HG03558 (cell line): Measurements from ENCODE around the gene OTUD4.

ENCODE experiments used
- ATAC-seq: cut with Tn5 transposase; IDR thresholded peaks from one replicate; pipeline ENCODE4 v1.9.1; 2021; ENCODE audit warnings: moderate number of reproducible peaks; ENCODE audit not compliant: unreplicated experiment; ENCODE audit errors: extremely low read depth

The OTUD4 gene

DNA sequence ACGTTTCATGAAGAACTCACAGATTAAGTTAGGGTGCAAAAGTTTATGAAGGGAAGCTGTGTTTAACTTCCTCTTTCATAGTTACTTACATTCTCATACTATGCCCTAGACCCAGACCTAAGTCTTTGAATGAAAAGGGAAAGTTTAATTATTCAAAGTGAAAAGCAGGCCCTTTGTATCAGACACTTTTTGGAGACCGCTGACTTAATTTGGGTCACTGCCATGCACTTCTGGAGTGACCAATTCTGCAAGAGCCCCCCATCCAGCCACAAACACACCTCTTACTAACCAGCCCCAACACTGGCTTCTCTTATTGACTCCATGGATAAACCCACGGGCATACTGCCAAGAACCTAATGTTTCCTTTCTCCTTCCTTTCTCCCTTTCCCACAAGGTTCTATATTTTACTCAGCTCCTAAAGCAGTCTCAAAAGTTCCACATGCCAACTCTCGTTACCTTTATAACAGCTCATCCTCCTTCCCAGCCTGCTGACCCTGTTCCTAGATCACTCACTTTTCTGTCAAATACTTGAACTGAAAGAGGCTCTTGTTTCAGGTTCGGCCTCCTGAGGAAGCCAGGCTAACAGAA, 47.8 kb downstream of the OTUD4 start:
- peak; percentile 69 for ATAC-seq

DNA sequence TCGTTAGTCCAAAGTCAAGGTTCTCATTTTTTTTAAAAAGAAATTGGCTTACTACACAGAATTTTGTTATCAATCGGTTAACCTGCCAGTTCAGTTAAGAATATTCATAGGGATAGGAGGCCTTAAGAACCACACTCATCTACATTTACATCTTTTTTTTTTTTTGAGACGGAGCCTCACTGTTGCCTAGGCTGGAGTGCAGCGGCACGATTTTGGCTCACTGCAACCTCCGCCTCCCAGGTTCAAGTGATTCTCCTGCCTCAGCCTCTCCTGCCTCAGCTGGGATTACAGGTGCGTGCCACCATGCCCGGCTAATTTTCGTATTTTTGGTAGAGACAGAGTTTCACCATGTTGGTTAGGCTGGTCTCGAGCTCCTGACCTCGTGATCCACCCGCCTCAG, 48.5 kb downstream of the OTUD4 start:
- ATAC-seq = no peak

DNA sequence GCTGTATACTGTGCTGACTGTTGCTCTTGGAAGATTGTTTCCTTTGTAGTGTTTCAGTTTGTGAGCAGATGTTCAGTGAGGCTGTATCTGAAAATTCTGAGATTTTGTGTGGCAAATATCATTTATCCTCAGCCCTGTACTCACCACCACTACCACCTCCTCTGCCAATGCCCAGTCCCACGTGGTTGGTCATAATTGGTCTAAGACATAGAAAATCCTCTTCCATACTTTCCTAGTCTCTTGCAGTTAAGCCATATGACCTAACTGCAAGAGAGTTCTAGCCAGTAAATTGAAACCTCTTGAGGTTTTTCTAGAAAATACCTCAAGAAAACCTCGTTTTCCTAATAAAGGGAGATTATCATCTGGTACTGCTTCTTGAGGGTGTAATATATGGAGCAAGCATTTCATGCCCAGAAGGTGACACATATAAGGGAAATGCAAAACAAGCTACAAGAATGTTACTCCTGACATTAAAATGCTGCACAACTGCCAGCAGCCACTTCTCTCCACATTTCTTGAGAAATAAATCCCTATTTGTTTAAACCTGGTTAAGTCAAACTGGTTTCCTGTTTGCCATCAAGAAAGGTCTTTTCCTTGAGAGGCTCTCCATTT, 49.5 kb downstream of the OTUD4 start:
- no peak for ATAC-seq

DNA sequence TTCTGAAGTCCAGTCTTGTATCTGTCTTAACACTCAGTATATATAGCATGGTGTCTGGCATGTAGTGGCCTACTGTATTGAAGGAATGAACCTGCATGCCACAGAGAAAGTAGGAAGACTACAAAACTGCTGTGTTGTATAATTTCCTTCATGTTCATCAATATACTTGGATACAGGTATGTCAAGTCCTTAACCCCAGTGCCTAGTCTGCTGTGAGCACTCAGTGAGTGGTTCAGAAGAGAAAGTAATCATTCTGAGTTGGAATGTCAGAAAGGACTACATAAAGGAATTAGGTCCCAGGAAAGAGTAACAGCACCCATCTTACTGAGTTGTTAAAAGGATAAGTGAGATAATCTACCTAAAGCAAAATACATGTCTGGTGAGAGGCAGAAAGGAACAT, 50.3 kb downstream of the OTUD4 start:
- no peak for ATAC-seq

DNA sequence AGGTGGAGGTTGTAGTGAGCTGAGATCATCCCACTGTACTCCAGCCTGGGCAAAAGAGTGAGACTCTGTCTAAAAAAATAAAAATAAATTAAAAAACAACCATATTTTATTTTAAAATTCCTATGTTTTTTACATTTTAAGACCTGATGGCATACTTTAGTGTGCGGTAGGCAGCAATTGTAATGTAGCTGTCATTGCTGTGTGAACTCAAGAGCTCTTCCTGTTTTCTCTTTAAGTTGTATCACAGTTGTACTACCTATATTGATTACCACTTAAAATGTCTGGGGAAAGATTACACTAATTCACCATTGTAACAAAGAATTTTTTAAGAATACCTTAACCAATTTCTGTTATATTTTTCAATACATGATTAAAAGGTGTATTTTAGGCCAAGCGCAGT, 55.0 kb downstream of the OTUD4 start:
- ATAC-seq = no peak

DNA sequence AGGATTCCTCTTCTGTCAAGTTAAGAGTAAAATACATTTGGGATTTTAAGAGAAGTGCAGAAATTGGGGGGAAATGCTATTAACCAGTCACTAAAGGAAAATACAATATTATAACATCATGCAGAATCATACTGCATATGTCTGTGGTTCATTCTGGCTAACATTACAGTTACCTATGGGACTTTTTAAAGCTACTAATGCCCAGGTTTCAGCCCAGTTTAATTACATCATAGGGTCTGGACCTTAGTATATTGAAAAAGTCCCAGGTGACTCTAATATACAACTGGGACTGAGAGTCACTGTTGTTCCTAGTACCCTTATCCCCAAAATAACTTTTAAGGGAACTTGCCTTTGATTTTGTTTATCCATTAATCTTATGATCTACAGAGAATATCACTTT, 72.3 kb downstream of the OTUD4 start:
- ATAC-seq = no peak

DNA sequence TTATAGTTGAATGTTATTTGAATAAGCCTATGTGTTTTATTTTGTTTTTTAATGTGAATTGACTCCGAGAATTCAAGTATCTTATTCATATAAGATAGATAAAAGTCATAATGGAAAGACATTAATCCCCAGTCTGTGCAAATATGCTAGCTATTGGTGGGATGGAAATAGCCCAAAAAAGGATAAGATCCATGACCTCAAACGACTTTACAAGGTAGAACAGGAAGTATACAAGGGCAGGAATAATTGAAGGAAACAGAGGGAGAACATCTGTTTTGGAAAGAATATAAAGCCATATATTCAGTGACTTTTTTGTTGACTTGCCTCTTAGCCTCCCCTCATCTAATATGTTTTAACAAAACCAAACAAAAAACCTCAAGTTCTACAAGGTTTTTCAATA, 73.3 kb downstream of the OTUD4 start:
- ATAC-seq = no peak

DNA sequence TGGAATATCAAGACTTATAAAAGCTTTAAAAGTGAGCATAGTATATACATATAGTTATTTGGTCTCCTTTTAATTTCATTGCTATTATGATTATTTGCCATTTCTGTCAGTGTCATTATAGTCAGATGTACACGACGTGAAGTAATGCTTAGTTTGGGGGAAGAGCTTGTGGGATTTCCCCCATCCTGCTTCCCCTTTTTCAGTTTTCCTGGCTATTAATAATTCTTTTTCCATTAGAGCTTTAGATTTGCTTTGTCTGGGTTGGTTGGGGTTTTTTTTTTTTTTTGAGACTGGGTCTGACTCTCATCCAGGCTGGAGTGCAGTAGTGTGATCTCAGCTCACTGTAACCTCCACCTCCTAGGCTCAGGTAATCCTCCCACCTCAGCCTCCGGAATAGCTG, 76.9 kb downstream of the OTUD4 start:
- ATAC-seq = no peak

DNA sequence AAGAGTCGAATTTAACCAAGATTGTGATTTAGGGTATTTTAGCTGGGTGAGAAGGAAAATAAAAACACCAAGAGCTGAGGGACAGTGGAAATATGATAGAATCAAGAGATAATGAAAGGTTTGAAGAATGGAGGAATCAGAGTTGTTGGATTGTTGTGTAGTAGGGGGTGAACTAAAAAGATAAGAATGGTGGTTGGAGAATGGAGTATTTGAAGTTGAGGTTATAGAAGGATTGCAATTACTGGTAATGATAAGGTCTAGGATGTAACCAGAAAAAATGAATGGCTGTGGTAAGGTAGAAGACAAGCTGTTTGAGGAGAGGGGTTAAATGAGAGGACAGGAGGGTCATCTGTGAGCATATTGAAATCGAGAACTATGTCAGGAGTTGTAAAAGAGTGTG, 77.8 kb downstream of the OTUD4 start:
- no peak for ATAC-seq

DNA sequence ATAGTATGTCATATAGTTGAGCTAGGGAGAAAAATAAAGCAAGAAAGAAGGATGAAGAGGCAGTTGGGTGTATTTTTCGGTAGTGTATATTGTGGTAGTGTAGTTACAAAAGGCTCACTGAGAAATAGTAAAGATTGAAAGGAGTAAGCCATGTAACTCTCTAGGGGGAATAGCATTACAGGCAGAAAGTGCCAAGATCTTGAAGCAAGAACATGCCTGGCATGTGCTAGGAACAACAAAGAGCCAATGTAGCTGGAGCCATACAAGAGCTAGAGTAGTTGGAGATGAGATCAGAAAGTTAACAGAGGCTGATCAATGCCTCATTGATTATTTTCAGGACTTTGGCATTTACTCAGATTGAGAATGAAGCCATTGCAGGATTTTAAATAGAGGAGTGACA, 79.3 kb downstream of the OTUD4 start:
- ATAC-seq = no peak

DNA sequence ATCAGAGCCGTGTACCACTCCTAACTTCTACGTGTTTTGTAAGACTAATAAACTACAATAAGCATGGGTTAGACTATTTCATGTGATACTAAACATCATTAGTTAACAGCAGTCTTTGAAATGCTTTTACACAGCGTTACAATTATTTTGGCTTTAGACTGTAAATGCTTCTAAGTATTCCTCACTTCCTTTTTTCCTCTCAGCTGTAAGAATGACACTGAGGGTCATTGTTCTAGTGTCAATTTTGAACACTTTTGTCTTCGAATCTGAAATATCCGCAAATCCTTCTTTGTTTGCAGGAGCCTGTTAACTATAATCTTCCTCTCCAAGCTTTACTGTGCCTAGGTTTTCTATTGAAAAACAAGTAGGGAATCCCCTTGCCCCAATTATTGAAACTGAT, 80.7 kb downstream of the OTUD4 start:
- ATAC-seq = no peak

DNA sequence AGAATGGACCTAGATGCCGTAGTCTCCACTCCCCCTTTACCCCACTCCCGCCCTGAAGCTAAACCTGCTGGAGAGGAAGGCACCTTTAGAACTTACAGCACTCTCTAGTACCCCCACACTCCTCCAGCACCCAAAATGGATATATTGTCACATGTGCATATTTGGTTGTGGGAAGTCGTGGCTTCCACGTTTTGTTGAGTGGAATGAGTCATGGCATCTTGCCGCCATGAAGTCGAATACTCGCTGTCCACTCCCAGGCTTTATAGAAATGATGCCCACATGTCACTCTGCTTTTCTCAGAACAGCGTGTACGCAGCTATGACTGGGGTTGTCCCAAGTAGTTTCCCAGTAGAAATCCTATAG, 81.7 kb downstream of the OTUD4 start:
- peak; percentile 10 for ATAC-seq

DNA sequence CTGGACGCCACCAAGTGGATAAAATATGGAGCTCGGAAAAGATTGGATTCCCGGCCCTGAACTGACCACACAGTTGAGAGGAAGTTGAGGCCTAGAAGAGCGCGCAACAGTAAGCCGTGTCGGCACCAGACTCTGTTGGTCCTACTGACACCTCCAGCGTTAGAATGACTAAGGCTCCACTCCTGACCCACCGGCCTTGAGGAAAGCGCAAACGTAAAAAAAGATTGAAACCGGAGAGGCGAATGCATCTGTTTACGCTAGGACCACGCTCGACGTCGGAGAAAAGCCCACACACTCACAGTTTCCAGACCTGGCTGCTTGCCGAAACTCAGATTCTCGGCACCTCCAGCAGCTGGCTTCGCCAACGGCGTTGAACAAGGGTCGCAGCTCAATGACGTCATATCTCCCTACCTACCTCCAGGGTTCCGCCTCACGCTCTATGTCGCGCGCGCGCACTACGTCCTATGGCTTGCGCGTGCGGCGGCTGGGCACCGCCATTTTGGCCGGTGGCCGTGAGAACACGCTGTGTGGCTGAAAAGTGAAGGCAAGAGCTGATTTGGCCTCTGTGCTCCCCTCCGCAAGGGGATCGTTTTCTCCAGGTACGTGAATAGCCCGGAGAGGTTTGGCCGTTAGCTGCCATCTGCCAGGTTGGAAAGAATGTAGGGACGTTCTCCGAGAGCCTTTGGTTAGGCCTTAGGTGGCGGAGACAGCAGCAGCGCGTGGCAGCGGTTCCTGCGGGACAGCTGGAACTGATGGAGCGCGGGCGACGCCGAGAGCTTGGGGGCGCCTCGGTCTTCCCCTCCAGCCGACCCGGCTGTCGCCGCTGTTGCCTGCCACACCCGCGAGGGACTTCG, 82.3 kb downstream of the OTUD4 start, which contains the start of the genes ABCE1 and ANAPC10:
TSS of gene ABCE1 (plus strand) at position 491 of the 854 bp plus-strand sequence. CDS start 6,102 bp downstream, outside the sequence.
TSS of gene ANAPC10 (minus strand) at position 376 of the 854 bp plus-strand sequence. CDS start 2,097 bp downstream, outside the sequence.
- ATAC-seq = peak; percentile 59

DNA sequence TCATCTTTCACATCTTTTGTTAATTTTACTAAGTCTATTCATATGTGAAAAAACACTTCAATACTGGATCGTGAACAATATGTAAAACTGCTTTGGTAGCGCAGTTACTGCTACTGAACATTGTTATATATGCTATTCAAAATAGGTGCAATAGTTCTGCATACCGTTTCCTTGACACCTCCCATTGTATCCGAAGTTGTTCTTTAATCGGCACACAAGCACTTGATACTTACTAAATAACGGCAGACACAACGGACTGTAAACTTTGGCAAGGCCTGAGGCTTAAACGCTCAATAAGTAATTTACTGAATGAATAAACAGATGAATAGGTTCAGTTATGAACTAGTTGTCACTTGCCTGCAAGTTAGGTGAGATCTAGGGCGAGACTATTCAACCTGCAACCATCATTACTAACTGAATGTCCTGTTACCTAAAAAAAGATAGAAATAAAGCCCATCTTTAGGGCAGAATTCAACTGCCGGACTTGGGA, 83.0 kb downstream of the OTUD4 start:
- ATAC-seq = no peak

DNA sequence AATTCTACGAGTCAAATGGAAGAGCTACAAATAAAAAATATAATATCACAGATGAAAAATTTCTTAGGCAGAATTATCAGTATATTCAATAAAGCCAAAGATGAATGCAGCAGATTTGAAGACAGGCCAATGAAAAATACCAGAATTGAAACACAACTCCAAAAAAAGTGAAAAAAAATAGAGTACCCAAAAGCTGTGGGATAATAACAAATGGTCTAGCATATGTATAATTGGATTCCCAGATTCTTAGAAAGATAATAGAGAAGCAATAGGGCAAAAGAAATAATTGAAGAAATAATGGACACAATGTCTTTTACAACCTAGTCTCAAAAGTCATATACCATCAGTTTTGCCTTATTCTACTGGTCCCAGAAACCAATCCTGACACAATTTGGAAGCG, 86.8 kb downstream of the OTUD4 start:
- no peak for ATAC-seq

DNA sequence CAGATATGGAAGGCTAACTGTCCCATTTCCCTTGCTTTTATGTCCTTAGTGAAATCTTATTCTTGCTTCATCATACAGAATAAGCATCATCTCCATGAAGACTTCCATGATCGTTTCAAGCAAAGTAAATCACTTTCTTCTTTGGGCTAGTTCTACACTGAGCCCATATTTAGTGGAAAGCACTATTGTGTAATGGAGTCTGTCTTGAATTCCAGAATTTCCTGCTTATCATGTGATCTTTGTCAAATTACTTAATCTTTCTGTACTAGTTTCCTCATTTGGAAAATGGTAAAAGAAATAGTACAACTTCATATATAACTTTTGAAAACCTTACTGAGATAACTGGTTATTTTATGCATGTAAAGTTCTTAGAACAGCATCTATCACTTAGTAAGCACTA, 90.0 kb downstream of the OTUD4 start:
- no peak for ATAC-seq

DNA sequence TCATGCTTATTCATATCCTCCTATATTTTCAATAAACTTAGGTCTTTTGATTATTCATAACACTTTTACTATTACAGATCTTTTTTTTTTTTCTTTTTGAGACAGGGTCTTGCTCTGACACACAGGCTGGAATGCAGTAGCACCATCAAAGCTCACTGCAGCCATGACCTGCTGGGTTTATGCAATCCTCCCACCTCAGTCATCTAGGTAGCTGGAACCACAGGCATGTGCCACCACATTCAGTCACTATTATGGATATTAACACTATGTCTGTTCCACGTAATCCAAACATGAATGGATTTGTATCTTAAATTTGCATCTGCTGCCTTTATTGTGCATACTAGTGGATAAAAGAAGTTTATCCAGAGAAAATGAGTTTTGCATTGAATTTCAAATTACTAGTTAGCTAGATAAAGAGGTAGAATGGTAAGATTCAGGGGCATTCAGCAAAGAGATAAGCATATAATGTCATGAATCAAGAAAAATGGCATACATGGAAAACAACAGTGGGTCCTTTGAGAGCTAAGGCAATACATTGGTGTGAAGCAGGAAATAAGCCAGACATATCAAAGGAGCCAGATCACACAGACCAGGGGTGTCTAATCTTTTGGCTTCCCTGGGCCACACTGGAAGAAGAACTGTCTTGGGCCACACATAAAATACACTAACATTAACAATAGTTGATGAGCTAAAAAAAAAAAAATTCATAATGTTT, 96.3 kb downstream of the OTUD4 start:
- ATAC-seq = no peak
